Fibroblast of lung (primary cell): ENCODE measurements around the gene UAP1.

Experiments used
- EZH2 ChIP-seq: IDR thresholded peaks from 2 replicates; pipeline ENCODE4 v1.5.1; 2012; ENCODE audit warnings: low read length, control low read depth, mild to moderate bottlenecking; ENCODE audit errors: missing control alignments
- TF ChIP-seq, protein P1 (sequence below), 2 donors: IDR thresholded peaks in 1 of 2; conservative IDR thresholded peaks in 1 of 2; 1 replicate in 1 of 2; 2 replicates in 1 of 2; pipeline ENCODE4 v1.5.1; 2011 to 2012; ENCODE audit warnings: low read length in 2 of 2, control low read depth in 1 of 2, inconsistent platforms in 1 of 2, low read depth in 1 of 2, mild to moderate bottlenecking in 1 of 2

DNA sequence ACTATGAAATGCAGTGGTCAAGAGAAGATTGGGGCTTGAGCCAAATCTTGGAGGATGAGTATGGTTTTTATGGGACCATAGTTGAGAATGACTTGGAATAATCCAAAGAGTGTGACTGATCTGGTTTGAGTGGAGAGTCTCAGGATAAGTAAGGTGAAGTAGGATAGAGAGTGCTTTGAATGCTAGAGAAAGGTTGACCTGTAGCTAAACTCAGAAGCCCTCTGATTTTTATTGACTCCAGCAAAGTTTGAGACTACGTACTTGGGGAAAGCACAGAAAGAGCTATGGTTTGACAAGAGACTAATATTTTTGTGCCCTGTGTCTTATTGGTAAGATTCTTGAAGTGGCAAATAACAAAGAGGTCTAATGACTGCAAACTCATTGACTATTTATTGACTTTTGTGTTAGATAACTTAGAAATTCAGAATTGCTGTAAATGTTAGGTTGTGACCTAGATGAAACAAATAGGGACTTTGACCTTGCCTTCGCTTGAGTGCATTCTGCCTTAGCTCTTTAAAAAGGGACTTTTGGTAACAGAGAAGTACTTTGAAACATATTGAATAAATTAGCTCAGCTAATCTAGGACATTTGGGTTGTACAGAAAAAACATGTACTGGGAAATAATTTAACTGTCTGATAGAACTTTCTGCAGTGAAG lies 35.1 kb downstream of the UAP1 start:
- TF ChIP-seq, protein P1, sequence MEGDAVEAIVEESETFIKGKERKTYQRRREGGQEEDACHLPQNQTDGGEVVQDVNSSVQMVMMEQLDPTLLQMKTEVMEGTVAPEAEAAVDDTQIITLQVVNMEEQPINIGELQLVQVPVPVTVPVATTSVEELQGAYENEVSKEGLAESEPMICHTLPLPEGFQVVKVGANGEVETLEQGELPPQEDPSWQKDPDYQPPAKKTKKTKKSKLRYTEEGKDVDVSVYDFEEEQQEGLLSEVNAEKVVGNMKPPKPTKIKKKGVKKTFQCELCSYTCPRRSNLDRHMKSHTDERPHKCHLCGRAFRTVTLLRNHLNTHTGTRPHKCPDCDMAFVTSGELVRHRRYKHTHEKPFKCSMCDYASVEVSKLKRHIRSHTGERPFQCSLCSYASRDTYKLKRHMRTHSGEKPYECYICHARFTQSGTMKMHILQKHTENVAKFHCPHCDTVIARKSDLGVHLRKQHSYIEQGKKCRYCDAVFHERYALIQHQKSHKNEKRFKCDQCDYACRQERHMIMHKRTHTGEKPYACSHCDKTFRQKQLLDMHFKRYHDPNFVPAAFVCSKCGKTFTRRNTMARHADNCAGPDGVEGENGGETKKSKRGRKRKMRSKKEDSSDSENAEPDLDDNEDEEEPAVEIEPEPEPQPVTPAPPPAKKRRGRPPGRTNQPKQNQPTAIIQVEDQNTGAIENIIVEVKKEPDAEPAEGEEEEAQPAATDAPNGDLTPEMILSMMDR (conservative IDR thresholded peaks at IDR 0.05 in 1 of 2, IDR thresholded peaks at IDR 0.05 in 1 of 2; ENCODE audit: low read depth in 1 of 2, low read length in 2 of 2) = no peak
- no peak for TF ChIP-seq EZH2
